HG03045 (cell line): Measurements from ENCODE around the gene BRMS1L.

Experiments used
- ATAC-seq: cut with Tn5 transposase; IDR thresholded peaks from one replicate; pipeline ENCODE4 v1.9.1; 2021; ENCODE audit warnings: mild to moderate bottlenecking, moderate library complexity; ENCODE audit not compliant: unreplicated experiment

BRMS1L gene

DNA sequence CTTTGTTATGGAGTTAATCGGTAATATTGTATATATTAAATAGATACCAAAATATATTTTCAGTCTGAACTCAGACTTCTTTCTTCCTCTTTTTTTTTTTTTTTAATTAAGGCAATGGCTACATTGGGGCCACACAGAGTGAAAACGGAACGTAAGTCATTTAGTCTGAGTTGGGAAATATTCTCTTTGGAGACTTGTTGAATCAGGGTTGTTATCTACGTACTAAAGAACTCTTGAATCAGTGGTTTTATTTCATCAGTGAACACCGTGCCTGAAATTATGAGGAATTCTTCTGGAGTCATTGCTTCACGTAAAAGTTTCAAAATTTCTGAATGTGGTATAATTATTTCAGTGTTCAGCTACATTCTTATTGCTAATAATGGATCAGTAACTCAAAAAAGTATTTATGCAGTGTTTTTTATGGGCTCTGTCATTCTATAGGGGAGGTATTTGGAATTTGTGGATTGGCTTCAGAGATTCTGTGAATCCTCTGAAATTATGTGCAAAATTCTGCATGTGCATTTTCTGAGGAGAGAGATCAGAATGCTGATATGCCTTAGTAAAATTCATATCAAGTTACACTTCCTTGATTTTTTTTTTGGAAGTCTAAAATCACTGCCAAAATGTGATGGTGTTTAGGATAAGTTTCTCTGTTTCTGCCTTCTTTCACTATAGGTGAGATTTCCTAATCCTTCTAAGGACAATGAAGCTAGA, 39.6 kb downstream of the BRMS1L start:
- ATAC-seq: no peak

DNA sequence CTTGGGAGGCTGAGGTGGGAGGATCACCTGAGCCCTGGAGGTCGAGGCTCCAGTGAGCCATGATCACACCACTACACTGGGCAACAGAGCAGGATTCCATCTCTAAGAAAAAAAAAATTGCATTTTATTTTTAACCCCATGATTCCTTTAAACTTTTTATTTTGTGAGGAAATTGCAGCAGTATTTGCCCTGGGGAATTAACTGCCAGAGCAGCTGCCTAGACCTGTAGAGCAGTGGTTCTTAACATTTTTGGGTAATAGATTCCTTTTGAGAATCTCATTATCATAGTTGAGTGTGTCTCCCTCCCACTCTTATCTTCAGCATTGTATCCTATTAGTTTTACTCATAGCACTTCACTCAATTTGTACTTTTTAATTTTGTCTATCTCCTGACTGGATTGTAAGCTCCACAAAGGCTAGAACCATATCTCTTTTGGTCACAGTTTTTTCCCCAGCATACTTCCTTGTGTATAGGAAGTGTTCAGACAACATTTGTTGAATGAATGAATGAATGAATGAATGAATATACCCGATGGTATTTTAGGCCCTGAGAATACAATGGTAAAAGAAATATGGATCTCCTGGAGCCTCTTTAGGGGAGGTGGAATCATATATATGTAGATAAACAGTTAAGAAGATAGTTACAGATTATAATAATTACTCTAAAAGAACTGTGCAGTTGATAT, 40.6 kb downstream of the BRMS1L start:
- no peak for ATAC-seq

DNA sequence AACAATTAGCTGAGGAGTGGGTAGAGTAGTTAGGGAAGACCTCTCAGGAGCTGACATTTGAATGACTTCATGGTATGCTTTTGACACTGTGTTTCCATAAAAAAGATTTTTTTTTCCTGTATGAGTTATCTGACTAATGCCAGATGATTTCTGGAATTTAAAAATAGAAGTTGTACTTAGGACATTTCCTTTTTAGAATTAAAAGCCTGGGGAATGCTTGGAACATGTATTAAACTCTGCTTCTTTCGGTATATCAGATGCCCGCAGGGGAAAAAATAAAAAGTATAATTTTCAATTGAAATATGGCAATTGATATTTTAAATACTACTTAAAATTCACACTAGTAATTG, 41.1 kb downstream of the BRMS1L start:
- ATAC-seq: no peak

DNA sequence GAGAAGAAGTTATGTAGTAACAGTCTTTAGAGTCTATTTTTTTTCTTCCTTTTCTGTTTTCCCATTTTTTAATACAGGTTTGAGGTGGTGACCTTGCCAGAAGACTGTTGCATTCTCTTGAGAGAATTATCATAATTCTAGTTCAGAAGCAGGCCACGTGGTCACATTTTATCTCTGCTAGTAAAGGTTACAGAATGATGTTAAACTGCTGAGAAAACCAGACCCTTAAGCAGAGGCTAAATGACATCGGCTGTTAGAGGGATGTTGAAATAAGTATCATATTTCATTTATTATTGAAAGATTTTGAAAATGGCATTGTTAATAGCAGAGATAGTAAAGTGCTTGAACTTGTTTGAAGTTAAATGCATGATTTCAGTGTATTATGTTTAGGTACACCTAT, 49.2 kb downstream of the BRMS1L start:
- ATAC-seq: no peak

DNA sequence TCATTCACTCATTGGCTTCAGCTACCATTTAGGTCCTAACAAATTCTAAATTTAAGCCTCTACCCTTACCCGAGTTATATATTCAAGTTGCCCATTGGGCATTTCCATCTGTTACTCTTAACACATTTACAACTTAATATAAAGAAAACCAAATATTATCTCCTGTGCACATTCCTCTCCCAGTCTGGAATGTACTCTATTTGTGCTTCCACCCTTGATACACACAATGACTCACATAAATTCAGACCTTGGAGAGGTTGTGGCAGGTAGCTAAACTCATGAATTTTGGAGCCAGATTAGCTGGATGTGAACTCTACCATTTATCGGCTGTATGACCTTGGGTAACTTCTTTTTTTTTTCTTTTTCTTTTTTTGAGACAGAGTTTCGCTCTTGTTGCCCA, 51.1 kb downstream of the BRMS1L start:
- ATAC-seq: no peak

DNA sequence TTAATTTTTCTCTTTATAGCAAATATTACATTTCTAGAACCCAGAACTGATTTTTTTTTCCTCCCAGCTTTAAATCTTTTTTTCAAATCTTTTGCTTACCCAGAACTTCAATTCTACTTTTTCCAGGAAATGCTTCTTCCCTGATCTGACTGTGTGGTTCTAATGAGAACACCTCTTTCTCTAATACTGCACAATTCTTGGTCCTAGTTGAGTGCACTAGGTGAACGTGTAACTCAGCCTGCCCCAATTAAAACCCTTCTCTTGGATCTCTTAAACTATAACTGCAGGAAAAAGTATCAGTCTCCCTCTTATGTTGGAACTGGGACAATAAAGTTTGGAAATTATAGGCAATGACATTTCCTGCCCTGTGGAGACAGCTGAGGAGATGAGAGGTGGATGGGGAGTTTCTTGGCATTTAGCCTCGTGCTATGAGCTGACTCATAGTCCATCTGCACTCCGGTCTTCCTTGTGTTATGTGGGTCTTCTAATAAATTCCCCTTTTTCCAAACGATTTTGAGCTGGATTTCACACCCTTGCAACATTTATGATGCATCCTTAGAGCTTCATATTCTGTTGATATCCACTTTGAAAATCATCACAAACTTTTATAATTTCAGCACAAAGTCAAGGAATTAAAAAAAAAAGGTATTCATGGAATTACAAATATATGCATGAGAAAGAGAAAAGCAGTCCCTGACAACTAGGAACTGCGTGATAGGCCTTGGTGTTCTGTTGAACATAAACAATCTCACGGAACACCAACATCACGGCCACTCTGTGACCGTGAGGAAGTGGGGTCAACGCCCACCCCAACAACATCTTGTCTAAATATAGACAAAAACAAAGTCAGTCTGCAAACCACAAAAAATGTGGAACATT, 52.4 kb downstream of the BRMS1L start:
- no peak for ATAC-seq

DNA sequence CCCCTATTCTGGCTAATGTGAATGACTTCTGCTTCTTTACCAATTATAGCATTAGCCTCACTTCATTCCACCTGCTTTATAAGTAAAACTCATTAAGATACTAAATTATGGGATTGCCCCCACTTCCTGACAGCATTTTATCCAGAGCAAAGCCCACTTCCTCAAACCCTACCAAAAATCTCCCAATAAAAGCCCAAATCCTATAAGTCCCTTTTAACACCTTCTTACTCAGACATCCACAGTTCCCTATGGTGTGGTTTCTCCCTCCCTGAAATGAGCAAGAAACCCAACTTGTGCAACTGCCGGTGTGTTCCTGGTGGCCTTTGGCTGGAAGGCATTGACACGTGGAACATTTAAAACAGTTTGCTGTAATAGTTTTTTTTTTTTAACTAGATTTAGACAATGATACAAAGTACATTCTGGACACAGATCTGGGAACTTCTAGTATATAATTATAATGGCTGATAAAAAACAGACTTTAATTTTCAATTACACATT, 53.1 kb downstream of the BRMS1L start:
- ATAC-seq: no peak

DNA sequence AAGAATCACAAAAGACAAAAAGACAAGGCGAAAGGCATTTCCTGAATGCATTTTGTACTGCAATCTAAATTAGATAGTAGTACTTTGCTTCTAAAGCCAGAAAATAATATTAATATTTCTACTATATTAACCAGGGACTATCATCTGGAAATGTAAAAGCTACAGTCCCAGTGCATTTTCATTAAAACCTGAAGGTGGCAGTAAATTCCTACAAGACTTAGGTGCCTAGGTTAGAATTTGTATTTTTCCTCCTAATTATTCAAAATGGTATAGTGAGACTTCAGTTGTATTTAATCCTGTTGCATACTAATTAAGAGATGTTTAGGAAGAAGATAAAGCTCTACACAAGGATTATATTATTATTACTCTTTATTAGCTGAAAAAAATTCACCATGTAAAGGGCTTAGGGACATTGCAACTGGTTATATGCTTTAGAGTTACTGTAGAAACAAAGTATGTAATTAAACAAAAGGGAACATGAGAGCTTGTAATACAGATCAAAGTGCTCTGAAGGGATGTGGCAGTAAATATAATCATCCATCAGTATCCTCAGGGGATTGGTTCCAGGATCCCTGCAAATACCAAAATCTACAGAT, 53.6 kb downstream of the BRMS1L start:
- no peak for ATAC-seq

DNA sequence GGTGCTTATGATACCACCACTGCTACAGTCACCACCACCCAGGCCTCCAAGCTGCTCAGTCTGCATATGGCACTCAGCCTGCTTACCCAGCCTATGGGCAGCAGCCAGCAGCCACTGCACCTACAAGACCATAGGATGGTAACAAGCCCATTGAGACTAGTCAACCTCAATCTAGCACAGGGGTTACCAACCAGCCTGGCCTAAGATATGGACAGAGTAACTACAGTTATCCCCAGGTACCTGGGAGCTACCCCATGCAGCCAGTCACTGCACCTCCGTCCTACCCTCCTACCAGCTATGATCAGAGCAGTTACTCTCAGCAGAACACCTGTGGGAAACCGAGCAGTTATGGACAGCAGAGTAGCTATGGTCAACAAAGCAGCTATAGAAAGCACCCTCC, 55.1 kb downstream of the BRMS1L start:
- ATAC-seq: no peak

DNA sequence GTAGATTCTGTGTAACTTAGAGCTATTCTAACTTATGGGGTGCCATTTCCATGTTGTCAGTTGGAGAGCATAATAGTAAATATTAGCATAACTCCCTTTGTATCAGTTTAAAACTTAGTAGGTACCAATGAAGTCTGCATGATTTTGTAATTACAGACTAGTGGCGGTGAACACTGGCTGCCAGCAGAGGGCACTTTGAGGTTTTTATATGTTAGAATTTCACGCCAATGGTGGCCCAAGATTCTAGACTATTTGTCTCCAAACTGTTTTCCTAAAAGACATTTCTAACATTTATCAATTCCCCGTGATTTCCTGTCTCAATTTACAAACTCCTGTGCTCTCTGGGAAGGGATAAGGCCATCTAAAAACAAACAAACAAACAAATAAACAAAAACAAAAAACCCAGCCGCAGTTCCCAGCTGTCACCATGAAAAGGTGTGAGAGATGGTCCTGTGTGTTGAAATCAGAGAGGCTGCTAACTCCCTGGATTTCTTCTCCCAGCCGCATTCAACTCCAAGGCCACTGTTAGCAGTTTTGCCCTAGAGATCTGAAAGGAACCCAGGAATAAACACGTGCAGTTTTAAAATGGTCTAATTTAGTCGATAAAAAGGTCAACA, 57.6 kb downstream of the BRMS1L start:
- ATAC-seq: no peak

DNA sequence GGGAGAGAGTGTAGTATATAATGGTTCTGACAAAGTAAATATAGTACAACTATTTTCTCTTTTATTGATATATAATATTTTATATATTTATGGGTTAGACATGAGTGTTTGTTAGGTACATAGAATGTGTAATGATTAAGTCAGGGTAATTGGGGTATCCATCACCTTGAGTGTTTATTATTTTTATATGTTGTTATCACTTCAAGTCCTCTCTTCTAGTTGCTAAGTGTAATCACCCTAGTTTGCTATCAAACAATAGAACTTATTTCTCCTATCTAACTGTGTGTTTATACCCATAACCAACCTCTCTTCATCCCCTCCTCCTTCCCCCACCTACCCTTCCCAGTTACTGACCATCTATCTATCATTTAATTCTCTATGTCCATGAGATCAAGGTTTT, 64.2 kb downstream of the BRMS1L start:
- no peak for ATAC-seq

DNA sequence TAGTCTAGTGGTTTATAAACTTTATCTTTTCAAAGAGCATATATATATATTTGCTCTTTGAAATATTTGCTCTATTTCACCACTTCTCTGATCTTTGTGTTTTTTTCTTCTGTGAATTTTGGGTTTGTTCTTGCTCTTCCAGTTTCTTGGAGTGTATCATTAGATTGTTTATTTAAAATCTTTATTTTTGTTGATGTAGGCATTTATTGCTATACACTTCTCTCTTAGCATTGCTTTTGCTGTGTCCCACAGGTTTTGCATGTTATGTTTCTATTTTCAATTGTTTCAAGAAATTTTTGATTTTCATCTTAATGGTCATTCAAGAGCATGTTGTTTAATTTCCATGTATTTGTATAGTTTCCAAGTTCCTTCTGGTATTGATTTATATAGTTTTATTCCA, 69.1 kb downstream of the BRMS1L start:
- ATAC-seq: no peak

DNA sequence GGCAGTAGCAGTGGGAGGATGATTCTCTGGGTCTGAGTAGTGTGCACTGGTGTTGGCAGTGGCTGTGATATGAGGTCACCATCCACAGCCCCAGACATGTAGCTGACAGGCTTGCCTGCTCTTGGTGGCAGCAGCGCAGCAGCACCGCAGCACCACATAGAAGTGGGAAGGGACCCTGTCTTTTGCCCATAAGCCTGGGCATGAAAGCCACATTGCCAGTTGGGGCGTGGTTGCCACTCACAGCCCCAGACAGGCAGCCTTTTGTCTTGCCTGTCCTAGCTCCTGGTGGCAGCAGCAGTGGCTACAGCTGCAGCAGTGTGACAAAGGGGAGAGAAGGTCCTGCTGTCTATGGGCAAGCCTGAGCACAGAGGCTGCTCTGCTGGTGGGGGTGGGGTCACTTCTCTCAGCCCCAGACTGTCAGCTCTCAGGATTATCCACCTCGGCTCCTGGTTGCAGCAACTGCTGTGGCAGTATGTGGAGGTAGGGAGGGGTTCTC, 71.5 kb downstream of the BRMS1L start:
- no peak for ATAC-seq

DNA sequence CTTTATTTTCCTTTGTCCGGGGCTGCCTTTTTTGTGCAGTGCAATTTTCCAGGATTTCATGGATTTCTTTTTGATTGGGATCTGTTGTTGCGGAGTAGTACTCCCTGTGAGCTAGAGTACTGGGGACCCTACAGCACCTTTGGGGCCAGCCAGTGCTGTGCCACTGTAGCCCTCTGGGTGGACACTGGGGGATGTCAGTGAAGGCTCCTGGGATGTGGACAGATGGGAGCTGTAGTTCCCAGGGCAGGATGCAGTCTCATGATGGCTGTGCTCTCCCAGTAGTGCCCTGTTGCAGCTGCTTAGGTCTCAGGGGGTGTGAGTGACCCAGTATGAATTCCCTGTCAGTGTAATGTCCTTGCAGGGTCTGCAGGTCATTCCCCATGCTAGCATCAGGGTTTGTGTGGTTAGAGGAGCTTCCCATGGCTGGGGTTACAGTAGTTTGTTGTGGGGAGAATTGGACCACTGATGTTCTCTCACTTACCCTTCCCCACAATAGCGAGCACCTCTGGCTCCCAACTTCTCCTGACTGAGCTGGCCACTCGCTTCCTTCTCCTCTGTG, 72.2 kb downstream of the BRMS1L start:
- no peak for ATAC-seq

DNA sequence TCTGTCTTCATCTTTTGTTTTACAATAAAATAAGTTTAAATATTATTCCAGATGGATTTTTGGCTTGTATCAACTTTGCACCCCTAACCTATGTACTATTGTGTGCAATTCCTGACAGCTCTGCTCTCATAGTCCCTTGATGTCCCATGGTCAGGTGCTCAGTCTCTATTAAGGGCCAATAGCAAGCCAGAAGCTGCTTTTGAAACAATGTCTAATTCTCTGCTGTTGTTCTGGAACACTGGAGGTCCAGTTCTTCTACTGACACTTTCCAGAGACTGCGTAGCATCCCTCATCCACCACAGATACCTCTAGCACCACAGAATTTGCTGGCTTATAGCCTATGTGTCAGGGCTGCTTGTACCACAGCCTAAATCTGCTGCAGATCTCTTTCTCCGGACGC, 74.6 kb downstream of the BRMS1L start:
- ATAC-seq: no peak

DNA sequence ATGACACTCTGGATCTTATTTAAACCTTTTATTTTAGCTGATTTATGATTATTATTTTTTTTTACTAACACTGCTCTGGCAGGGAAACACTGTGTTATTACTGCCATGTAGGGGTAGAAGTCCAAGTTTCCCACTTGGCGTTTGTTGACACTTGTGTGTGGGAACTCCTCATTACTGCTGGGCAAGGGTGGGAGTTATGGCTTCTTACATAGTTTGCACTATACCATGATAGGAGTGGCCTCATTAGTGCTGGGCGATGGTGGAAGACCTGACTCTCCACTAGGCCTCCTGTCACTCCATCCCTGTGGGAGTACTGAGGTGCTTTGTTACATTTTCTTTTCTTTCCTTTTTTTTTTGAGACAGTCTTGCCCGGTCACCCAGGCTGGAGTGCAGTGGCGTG, 83.5 kb downstream of the BRMS1L start:
- ATAC-seq: no peak

DNA sequence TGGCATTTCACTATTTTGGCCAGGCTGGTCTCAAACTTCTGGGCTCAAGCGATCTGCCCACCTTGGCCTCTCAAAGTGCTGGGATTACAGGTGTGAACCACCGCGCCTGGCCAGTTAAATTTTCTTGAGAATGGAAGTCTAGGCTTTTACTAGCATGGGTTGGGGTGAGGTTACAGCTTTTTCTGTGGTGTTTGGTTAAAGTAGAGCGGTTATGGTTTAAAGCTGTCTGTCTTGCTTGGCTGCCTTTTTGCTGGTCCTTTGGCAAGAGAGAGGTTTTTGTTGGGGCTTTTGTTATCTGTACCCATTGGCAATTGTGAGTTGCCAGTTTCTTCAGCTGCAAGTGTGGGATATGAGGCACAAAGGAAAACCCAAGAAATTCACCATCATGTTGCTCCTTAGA, 84.1 kb downstream of the BRMS1L start:
- no peak for ATAC-seq

DNA sequence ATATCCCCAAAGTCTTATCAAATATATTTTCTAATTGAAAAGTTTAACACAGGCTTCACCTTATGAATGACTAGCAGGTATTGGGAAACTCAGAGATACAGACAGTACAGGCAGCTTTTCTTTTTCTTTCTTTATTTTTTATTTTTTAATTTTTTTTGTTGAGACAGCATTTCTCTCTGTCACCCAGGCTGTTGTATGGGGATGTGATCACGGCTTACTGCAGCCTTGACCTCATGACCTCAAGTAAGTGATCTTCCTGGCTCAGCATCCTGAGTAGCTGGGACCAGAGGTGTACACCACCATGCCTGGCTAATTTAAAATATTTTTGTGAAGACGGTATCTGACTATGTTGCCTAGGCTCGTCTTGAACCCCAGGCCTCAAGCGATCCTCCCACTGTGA, 85.0 kb downstream of the BRMS1L start:
- no peak for ATAC-seq

DNA sequence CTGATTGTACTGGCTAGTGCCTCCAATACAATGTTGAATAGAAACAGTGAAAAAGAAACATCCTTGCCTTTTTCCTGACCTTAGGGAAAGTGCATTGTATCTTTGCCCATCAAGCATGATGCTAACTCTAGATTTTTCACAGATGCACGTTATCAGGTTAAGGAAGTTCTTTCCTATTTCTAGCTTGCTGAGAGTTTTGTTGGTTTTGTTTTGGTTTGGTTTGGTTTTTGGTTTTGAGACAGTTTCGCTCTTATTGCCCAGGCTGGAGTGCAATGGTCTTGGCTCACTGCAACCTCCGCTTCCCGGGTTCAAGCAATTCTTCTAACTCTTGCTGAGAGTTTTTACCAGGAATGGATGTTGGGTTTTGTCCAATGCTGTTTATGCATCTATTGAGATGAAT, 89.0 kb downstream of the BRMS1L start:
- no peak for ATAC-seq

DNA sequence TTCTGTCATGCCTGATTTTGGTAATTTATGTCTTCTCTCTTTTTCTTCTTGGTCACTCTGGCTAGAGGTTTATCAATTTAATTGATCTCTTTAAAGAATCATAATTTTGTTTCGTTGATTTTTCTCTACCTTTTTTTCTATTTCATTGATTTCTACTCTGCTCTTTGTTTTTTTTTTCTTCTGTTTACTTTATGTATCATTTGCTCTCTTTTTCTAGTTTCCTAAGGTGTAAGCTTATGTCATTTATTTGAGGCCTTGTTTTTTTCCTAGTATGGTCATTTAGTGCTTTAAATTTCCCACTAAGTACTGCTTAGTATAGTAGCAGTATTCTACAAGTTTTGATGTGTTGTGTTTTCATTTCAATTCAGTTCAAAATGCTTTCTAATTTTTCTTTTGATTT, 89.6 kb downstream of the BRMS1L start:
- ATAC-seq: no peak
